A673 (cell line): ENCODE results near the gene HS6ST2. TPM values are rescaled to one million over a fixed set of nuclear protein-coding genes. Genes with fewer than 3 reads are reported as not detected.

Experiments
- BruUV-seq: library from RNA; stranded (reverse); fragments of 400-500 nt; replicated peaks from 2 replicates; lab custom pipeline; 2021; lab: Mats Ljungman, UMichigan
- CTCF ChIA-PET: fragments of 300-600 bp; sonication (Branson Sonifier 250); formaldehyde crosslinking; loops from one replicate; lab custom pipeline; 2022; ENCODE audit warnings: antibody characterized with exemption; lab: Charles Lee
- POLR2A ChIA-PET: fragments of 300-600 bp; sonication (Branson Sonifier 250); formaldehyde crosslinking; loops from one replicate; lab custom pipeline; 2022; ENCODE audit warnings: antibody characterized with exemption; ENCODE audit not compliant: low non-redundant PET; lab: Charles Lee
- DNase-seq: peaks from one replicate; pipeline ENCODE4 v3.0.0-alpha.2; 2015; ENCODE audit warnings: low spot score
- H3K27ac ChIP-seq: fragments of 200-600 bp; sonication (generic); 2 replicates; pipeline ENCODE4 v1.5.1; 2016; ENCODE audit warnings: mixed run types, low read depth, mild to moderate bottlenecking, mixed read lengths, antibody characterized with exemption, low read length; ENCODE audit not compliant: poor library complexity, severe bottlenecking
- H3K27me3 ChIP-seq: fragments of 200-600 bp; sonication (generic); replicated peaks from 2 replicates; pipeline ENCODE4 v1.6.1; 2017; ENCODE audit warnings: mixed run types, low read depth, mild to moderate bottlenecking, mixed read lengths, antibody characterized with exemption, low read length; ENCODE audit not compliant: insufficient read depth, poor library complexity
- H3K36me3 ChIP-seq: fragments of 200-600 bp; sonication (generic); 2 replicates; pipeline ENCODE4 v1.6.1; 2016; ENCODE audit warnings: mixed run types, mild to moderate bottlenecking, mixed read lengths, antibody characterized with exemption, low read length; ENCODE audit not compliant: insufficient read depth, poor library complexity, severe bottlenecking
- H3K4me1 ChIP-seq: fragments of 200-600 bp; sonication (generic); 2 replicates; pipeline ENCODE4 v1.6.1; 2017; ENCODE audit warnings: mixed run types, mild to moderate bottlenecking, mixed read lengths, antibody characterized with exemption, low read length; ENCODE audit not compliant: insufficient read depth, poor library complexity, severe bottlenecking
- H3K4me3 ChIP-seq: fragments of 200-600 bp; sonication (generic); 2 replicates; pipeline ENCODE4 v1.5.1; 2016; ENCODE audit warnings: low read depth, mixed run types, mild to moderate bottlenecking, mixed read lengths, low read length; ENCODE audit not compliant: poor library complexity, severe bottlenecking
- H3K9me3 ChIP-seq: fragments of 200-600 bp; sonication (generic); 2 replicates; pipeline ENCODE4 v1.6.1; 2016; ENCODE audit warnings: mixed run types, low read depth, mild to moderate bottlenecking, mixed read lengths, antibody characterized with exemption, low read length; ENCODE audit not compliant: poor library complexity, severe bottlenecking
- EZH2 ChIP-seq: fragments of 200-600 bp; sonication (generic); IDR thresholded peaks from 2 replicates; pipeline ENCODE4 v1.6.1; 2017; ENCODE audit warnings: borderline replicate concordance, low read depth, mild to moderate bottlenecking, mixed read lengths, antibody characterized with exemption, low read length; ENCODE audit not compliant: poor library complexity, severe bottlenecking
- intact Hi-C: fragments of 100-400 bp; cut with micrococcal nuclease; formaldehyde crosslinking; loops from one replicate; pipeline ENCODE4 v1.10.0; 2022; ENCODE audit not compliant: unreplicated experiment
- total RNA-seq: library from RNA; stranded (reverse); gene quantifications from 2 replicates; pipeline ENCODE4 v1.2.3, GENCODE V29; 2021
- TF ChIP-seq, protein P1 (sequence below): fragments of 300-800, 200-600 bp; sonication (generic); conservative IDR thresholded peaks from 2 replicates; pipeline ENCODE4 v1.5.1; 2017; ENCODE audit warnings: low read depth, mild to moderate bottlenecking, antibody characterized with exemption, low read length, moderate library complexity, mixed read lengths

Gene HS6ST2
- total RNA-seq, 1 experiment from 2014 or later = 6.9 TPM

- Histone ChIP-seq H3K4me1 (no peaks in the 10 kb centered on the region), H3K4me3 (no peak overlapping the region), H3K27ac (no peak overlapping the region), H3K9me3 (no peaks in the 10 kb centered on the region), H3K27me3 (no peaks in the 10 kb centered on the region), H3K36me3 (no peaks in the 10 kb centered on the region)
- ChIA-PET POLR2A (no interaction called here), CTCF (interaction anchor here (0.8 to 2.1 kb wide), 4 partner anchors 168 to 665 kb away, joined by 3 to 12 read pairs (median 4); no protein-coding TSS in a partner anchor)
- TF ChIP-seq EZH2 = no peak
- TF ChIP-seq, protein P1, sequence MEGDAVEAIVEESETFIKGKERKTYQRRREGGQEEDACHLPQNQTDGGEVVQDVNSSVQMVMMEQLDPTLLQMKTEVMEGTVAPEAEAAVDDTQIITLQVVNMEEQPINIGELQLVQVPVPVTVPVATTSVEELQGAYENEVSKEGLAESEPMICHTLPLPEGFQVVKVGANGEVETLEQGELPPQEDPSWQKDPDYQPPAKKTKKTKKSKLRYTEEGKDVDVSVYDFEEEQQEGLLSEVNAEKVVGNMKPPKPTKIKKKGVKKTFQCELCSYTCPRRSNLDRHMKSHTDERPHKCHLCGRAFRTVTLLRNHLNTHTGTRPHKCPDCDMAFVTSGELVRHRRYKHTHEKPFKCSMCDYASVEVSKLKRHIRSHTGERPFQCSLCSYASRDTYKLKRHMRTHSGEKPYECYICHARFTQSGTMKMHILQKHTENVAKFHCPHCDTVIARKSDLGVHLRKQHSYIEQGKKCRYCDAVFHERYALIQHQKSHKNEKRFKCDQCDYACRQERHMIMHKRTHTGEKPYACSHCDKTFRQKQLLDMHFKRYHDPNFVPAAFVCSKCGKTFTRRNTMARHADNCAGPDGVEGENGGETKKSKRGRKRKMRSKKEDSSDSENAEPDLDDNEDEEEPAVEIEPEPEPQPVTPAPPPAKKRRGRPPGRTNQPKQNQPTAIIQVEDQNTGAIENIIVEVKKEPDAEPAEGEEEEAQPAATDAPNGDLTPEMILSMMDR = peak; percentile 81
- peak; percentile 41 for DNase-seq
- intact Hi-C loops = loop anchor here (1.0 to 10.0 kb wide), 3 partner anchors 167 to 670 kb away; partner anchors contain the start of gene TFDP3
- BruUV-seq = no TSS peak
Measured at GRCh38 chrX:133005042-133005441, 46.6 kb upstream of the HS6ST2 start.

- Histone ChIP-seq H3K4me1 (no peaks in the 10 kb centered on the region), H3K4me3 (no peak overlapping the region), H3K36me3 (no peaks in the 10 kb centered on the region), H3K27me3 (peaks cover 4% of the 10 kb centered on the region), H3K27ac (no peak overlapping the region), H3K9me3 (no peaks in the 10 kb centered on the region)
- POLR2A ChIA-PET = no interaction called here
- no peak for DNase-seq
- CTCF ChIA-PET = no interaction called here
- no peak for TF ChIP-seq EZH2
- TF ChIP-seq, protein P1 = no peak
- no TSS peak for BruUV-seq
- intact Hi-C loops = no loop called here
Measured at GRCh38 chrX:132999209-132999608, 40.8 kb upstream of the HS6ST2 start.

GRCh38 chrX:132990835-132991234 is 32.4 kb upstream of the HS6ST2 start:
- intact Hi-C loops = no loop called here
- Histone ChIP-seq H3K27me3 (peaks cover 5% of the 10 kb centered on the region), H3K4me3 (no peak overlapping the region), H3K36me3 (no peaks in the 10 kb centered on the region), H3K9me3 (no peaks in the 10 kb centered on the region), H3K4me1 (no peaks in the 10 kb centered on the region), H3K27ac (no peak overlapping the region)
- DNase-seq = no peak
- CTCF ChIA-PET = no interaction called here
- no TSS peak for BruUV-seq
- POLR2A ChIA-PET = no interaction called here
- TF ChIP-seq, protein P1 = no peak
- TF ChIP-seq EZH2 = no peak
